Measurements from ENCODE around the gene FCHO1.

DNA sequence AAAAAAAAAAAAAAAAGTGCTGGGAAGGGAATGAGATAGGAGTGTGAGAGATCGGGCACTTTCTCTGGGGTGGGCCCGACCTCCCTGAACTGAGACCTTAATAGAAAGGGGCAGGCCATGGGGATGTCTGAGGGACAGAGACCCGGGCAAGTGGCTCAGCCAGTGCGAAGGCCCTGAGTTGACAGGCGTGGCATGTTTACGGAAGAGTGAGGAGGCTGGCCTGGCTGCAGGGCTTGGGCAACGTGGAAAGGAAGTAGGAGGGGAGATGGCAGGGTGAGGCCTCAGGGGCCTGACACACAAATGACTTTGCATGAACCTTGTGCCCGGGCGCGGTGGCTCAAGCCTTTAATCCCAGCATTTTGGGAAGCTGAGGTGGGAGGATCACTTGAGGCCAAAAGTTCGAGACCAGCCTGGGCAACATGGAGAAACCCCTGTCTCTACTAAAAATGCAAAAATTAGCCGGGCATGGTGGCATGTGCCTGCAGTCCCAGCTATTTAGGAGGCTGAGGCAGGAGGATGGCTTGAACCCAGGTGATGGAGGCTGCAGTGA, 13.9 kb downstream of the FCHO1 start:
- TF ChIP-seq POLR2A (IDR thresholded peaks at IDR 0.05) (no peak), EP300 (IDR thresholded peaks at IDR 0.05) (peak in 1 of 2 donors; percentile 13)
- TF ChIP-seq, protein P1, sequence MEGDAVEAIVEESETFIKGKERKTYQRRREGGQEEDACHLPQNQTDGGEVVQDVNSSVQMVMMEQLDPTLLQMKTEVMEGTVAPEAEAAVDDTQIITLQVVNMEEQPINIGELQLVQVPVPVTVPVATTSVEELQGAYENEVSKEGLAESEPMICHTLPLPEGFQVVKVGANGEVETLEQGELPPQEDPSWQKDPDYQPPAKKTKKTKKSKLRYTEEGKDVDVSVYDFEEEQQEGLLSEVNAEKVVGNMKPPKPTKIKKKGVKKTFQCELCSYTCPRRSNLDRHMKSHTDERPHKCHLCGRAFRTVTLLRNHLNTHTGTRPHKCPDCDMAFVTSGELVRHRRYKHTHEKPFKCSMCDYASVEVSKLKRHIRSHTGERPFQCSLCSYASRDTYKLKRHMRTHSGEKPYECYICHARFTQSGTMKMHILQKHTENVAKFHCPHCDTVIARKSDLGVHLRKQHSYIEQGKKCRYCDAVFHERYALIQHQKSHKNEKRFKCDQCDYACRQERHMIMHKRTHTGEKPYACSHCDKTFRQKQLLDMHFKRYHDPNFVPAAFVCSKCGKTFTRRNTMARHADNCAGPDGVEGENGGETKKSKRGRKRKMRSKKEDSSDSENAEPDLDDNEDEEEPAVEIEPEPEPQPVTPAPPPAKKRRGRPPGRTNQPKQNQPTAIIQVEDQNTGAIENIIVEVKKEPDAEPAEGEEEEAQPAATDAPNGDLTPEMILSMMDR (IDR thresholded peaks at IDR 0.05), result no peak

All from tibial nerve (tissue), 4 donors.